OCI-LY7 (cell line): ENCODE data around the gene INA.

Experiments
- CTCF ChIP-seq: fragments of 200-600 bp; sonication (generic); conservative IDR thresholded peaks from 2 replicates; pipeline ENCODE4 v1.5.1; 2014; ENCODE audit warnings: mild to moderate bottlenecking, antibody characterized with exemption, low read length, moderate library complexity, mixed read lengths
- EZH2phosphoT487 ChIP-seq: fragments of 200-600 bp; sonication (generic); IDR thresholded peaks from 2 replicates; pipeline ENCODE4 v1.6.1; 2018; ENCODE audit warnings: low read depth, borderline replicate concordance, mild to moderate bottlenecking, mixed run types, antibody characterized with exemption, low read length, moderate library complexity, mixed read lengths

- TF ChIP-seq CTCF, result no peak
- no peak for TF ChIP-seq EZH2phosphoT487
Observed at GRCh38 chr10:103265717-103266329, 11.1 kb upstream of the INA start.
